ENCODE data around the gene ALK.

- TF ChIP-seq GATA3 (IDR thresholded peaks at IDR 0.05; ENCODE audit: low read depth, low read length) = no peak
- TF ChIP-seq GATA2 (IDR thresholded peaks at IDR 0.05; ENCODE audit: low read depth, low read length) = no peak
These were observed 360.8 kb downstream of the ALK start for GRCh38 chr2:29560566-29560965.
